ENCODE measurements around the gene RAB30.
"Not testable (repeated sequence)": the region's sequence is repeated elsewhere in the genome, so short reads cannot be mapped to it uniquely, and the experiment has no call there.

Gene RAB30

DNA sequence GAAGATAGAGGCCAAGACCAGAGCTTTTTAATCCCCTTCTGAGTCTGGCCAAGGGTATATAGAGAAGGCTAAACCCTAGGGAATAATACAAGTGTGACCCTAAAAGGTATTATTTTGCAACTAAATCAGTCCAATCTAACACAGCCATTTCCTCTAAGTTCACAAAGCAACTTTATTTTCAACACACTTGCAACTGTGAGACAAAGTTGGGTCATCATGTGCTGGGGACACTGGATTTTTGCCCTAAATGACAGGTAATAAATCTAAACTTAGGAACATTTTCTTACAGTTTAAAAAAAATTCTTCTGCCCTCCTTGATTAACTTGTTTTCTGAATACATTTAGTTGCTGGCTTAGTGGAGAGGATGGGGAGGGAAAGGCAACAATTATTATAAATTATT, 91.9 kb downstream of the RAB30 start:
- no peak for DNase-seq

DNA sequence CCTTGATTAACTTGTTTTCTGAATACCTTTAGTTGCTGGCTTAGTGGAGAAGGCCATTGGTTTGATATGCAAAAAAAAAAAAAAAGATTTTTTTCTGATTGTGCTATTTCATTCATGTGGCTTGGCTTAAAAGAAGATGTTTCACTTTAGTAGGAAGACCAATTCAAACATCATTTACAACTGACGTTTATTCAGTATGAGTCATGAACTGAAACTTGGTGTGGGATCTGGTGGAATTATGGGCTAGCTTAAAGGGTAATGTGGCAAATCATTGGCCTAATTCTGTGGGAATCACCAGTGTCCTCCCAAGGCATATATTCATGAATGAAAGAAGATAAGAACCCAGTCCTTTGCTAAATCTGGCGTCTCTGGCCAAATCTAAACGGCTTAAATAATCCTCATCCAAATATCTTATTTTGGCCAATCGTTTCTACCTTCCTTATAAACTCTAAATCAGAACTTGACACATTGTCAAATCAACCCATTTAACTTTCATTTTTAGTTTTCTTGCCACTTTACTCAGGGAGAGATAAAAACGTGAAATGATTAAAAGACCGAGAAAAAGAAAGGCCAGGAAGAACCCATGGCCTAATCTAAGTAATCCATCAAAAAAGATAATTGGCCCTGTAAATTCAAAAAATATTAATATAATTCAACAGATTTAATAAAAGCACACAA, 93.1 kb downstream of the RAB30 start:
- DNase-seq: no peak

DNA sequence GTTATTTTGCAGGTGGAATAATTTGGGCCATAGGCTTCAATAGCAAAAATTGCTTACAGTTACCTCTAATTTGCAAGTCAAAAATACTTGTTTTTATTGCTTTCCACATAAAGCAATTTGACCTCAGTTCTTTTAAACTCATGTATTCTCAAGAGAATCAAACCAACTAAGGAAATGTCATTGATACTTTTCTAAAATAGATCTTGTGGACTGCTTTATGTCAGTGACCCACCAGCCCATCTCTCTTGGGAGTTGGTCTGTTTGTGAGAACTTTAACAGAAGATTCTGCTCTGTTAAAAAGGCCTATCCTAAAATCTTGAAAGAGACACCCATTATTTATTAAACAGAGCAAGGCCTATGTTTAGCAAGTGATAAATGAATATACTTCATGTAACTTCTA, 94.9 kb downstream of the RAB30 start:
- no peak for DNase-seq

DNA sequence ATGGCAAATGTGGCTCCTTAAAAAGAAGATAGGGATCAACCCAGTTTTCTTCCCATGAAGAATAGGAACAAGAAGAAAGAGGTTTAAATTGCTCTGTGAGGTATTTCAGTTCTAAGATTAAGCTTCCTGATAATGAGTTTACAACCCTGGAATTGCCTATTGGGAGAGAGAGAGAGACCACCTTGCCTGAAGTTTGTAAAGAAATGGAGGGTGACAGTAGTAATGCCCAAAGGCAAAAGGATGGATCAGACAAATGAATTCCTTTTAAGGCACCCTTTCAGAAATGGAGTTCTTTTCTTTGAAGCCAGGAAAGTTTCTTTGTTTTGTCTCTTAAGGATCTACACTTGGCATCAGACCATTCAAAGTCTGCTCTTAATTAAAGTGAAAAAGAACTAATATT, 95.8 kb downstream of the RAB30 start:
- DNase-seq: no peak

DNA sequence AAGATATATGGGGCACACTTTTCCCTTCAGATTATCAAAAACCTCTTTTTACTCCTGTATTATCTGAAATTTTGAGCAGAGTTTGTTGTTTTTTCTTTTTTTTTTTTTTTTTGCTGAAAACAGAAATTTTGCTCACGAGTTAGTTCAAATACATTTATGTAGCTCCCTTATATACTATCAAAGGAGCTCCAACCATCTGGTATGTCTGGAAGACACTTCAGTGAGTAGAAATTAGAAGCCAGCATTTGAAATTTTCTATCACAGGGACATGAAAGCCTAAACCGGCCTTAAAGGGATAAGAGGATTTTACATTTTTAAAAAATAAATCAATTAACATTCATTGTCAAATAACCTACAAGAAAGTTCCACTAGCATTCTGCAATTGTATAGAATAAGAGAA, 96.8 kb downstream of the RAB30 start:
- DNase-seq: no peak

DNA sequence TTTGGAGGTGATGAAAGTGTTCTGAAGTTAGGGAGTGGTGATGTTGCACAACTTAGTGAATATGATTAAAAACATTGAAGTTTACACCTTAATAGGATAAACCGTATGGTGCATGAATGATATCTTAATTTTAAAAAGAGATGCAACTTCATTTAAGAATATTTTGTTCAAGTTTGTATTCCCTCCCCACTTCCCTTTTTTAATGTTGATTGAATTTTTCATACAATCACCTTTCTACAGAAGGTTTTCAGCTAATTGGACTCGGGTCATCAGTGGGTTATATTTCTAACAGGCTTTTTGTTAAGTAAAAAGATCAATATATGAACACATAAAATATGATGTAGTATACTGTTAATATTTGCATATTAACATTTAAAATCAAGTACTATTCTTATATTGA, 97.6 kb downstream of the RAB30 start:
- no peak for DNase-seq

DNA sequence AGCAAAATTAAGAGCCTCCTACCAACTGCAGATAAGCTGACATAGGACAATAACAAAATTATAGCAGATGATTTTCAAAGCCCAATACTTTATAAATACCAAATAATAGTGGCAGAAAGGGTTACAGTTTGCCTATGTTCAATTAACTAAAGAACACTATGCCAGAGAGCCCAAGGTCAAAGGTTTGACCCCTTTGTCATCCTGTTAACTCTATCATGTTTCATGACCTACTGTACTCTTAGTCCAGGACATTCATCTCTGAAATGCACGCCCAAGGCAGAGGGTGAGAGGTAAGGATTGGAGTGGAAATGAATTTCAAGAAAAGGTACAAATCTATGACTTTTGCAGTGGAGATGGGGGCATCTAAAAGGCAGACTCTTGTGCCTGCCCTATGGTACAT, 99.6 kb downstream of the RAB30 start:
- DNase-seq: no peak

DNA sequence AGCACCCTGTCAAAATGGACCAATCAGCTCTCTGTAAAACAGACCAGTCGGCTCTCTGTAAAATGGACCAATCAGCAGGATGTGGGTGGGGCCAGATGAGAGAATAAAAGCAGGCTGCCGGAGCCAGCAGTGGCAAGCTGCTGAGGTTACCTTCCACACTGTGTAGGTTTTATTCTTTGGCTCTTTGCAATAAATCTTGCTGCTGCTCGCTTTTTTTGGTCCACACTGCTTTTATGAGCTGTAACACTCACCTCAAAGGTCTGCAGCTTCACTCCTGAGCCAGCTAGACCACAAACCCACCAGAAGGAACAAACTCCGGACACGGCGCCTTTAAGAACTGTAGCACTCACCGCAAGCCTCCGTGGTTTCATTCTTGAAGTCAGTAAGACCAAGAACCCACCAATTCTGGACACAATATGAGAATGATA, 100.2 kb downstream of the RAB30 start:
- DNase-seq: peak; percentile 69

DNA sequence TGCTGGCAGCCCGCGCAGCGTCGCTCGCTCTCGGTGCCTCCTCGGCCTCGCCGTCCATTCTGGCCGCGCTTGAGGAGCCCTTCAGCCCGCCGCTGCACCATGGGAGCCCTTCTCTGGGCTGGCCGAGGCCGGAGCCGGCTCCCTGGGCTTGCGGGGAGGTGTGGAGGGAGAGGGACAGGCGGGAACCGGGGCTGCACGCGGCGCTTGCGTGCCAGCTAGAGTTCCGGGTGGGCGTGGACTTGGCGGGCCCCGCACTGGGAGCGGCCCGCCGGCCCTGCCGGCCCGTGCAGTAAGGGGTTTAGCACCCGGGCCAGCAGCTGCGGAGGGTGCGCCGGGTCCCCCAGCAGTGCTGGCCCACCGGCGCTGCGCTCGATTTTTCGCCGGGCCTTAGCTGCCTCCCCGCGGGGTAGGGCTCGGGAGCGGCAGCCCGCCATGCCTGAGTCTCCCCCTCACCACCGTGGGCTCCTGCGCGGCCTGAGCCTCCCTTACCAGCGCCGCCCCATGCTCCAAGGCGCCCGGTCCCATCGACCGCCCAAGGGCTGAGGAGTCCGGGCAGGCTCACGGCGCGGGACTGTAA, 101.1 kb downstream of the RAB30 start:
- DNase-seq: not testable (repeated sequence)

DNA sequence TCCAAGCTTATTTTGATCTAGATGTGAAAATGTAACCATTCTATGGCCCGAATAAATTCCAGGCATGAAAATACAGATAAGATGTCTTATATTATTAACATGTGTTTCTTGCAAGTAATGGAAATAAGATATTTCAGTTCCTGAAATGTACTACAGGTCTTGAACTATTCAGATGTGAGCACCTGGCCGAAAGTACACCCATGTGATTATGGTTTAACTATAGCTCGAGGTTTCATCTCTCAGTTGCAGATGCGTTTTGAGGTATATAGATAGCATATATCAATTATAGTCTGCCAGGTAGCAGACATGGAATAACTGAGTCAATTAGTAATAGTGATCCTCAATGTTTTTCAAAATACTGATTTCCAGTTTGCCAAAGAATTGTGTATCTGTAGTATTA, 101.9 kb downstream of the RAB30 start:
- no peak for DNase-seq

DNA sequence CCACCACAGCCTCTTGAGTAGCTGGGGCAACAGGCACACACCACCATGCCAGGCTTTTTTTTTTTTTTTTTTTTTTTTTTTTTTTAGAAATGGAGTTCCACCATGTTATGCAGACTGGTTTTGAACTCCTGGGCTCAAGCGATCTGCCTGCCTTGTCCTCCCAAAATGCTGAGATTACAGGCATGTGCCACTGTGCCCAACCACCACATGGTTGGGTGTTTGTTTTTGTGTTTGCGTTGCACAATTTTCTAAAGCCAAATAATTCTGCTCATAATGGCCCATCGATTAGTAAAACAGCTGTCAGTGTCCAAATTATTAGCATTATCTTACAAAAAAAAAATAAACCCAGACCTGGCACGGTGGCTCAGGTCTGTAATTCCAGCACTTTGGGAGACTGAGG, 104.3 kb downstream of the RAB30 start:
- DNase-seq: no peak

DNA sequence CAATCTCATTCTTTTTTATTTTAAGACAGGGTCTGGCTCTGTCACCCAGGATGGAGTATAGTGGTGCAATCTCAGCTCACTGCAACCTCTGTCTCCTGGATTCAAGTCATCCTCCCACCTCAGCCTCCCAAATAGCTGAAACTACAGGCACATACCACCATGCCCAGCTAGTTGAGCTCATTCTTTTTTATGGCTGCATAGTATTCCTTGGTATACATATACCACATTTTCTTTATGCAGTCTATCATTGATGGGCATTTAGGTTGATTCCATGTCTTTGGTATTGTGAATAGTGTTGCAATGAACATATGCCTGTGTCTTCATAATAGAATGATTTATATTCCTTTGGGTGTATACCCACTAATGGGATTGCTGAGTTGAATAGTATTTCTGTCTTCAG, 109.7 kb downstream of the RAB30 start:
- DNase-seq: not testable (repeated sequence)

DNA sequence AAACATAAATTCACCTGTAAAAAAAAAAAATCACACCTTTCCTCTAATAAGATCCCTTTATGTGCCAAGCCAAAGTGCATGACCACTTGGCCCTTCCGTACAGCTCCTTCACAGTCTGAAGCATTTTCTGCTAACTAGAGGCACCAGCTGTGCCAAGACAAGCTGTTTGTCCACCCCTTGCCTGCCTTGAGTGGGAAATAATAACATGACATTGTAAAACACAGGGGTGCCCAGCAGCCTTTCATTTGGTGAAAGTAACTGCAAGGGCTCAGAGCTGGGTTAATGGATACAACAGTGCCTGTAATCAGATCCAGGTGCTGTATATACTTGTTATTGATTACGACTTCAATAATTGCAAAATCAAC, 110.9 kb downstream of the RAB30 start:
- no peak for DNase-seq

DNA sequence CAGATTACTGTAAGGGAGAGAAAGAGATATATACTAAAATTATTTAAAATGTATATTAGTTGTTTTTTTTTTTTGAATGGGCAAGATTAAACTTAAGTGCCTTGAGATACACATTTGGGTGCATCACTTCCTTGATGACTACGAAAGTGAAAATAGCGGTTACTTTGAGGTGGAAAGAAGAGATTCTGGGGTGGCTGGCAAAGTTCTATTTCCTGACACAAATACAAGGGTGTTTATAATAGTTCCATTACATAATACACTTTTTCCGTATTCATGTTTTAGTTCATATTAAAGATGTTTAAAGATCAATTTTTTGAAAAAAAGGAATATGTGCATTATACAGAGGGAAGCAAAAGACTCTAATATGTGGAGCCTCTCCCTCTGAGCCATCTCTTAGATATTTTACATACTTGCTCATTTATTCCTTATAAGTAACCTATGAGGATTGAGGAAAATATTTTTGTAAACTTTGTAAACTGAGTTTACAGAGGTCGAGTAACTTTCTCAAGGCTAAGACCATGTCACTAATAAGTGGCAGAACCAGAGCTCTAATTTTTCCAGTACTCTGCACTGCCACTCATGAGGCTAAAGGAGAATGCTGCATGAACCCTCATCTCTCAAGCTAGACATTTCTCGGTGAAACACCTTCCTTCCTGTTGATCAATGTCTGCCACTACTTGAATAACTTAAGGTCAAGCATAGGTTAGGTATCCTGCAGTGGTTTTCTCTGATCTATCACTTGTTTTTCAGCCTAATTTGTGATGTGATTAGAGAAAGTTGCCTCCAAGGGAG, 111.5 kb downstream of the RAB30 start:
- DNase-seq: peak; percentile 47

DNA sequence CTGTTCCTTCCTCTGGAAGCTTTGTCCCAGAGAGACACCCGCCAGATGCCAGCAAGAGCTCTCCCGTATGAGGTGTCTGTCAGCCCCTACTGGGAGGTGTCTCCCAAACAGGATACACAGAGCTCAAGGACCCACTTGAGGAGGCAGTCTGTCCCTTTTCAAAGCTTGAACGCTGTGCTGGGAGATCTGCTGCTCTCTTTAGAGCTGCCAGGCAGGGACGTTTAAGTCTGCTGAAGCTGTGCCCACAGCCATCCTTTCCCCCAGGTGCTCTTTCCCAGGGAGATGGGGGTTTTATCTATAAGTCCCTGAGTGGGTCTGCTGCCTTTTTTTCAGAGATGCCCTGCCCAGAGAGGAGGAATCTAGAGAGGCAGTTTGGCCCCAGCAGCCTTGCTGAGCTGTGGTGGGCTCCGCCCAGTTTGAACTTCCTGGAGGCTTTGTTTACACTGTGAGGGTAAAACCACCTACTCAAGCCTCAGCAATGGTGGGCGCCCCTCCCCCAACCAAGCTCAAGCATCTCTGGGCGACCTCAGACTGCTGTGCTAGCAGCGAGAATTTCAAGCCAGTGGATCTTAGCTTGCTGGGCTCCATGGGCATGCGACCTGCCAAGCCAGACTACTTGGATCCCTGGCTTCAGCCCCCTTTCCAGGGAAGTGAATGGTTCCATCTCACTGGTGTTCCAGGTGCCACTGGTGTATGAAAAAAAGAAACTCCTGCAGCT, 115.8 kb downstream of the RAB30 start:
- peak; percentile 83 for DNase-seq

DNA sequence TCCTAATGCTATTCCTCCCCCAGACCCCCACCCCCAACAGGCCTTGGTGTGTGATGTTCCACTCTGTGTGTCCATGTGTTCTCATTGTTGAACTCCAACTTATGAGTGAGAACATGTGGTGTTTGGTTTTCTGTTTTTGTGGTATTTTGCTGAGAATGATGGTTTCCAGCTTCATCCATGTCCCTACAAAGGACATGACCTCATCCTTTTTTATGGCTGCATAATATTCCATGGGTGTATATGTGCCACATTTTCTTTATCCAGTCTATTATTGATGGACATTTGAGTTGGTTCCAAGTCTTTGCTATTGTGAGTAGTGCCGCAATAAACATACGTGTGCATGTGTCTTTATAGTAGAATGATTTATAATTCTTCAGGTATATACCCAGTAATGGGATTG, 121.2 kb downstream of the RAB30 start:
- DNase-seq: not testable (repeated sequence)

DNA sequence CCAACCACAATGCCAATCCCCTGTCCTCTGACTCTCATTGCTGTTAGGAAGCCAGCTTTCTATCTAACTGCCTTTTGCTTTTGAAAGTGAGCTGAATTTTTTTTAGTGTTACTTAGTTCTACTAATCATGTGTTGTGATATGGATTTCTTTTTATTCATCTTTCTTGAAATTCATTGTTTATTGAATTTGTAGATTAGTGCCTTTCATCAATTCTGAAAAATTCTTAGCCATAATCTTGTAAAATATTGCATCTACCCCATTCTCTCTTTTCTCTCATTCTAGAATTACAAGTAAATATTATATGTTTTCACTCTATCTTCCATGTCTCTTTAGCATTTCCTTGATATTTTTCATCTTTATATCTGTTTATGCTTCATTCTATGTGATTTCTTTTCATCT, 122.3 kb downstream of the RAB30 start:
- no peak for DNase-seq

DNA sequence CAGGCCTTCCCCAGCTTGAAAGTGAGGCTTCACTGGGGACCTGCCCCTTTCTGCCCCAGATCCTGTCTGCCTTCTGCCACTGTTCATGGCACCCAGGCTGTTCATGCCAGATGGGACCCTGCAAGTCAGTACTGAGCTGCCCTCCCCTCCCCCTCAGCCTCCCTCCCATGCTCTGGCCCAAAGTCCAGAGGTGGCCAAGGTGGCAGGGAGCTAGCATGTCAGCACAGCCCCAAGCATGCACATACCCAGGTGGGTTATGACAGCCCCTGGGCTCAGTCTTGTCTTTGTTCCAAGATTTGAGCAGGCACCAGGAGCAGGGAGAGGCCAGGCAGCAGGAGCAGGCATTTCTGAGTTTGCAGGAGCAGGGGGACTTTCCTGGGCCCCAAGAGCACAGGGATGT, 126.0 kb downstream of the RAB30 start:
- no peak for DNase-seq

DNA sequence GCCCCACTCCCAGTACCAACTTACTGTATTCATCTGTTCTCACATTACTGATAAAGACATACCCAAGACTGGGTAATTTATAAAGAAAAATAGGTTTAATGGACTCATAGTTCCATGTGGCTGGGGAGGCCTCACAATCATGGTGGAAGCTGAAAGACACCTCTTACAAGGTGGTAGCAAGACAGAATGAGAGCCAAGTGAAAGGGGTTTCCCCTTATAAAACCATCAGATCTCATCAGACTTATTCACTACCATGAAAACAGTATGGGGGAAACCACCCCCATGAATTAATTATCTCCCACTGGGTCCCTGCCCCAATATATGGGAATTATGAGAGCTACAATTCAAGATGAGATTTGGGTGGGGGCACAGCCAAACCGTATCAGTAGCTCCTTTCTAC, 126.7 kb downstream of the RAB30 start:
- not testable (repeated sequence) for DNase-seq

DNA sequence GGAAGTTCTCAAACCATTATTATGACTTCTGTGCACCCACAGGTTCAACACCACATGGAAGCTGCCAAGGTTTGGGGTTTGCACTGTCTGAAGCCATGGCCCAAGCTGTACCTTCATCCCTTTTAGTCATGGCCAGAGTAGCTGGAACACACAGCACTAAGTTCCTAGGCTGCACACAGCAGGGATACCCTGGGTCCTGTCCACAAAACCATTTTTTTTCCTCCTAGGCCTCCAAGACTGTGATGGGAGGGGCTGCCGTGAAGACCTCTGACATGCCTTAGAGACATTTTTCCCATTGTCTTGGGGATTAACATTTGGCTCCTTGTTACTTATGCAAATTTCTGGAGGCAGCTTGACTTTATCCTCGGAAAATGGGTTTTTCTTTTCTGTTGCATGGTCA, 127.5 kb downstream of the RAB30 start:
- DNase-seq: no peak

DNA sequence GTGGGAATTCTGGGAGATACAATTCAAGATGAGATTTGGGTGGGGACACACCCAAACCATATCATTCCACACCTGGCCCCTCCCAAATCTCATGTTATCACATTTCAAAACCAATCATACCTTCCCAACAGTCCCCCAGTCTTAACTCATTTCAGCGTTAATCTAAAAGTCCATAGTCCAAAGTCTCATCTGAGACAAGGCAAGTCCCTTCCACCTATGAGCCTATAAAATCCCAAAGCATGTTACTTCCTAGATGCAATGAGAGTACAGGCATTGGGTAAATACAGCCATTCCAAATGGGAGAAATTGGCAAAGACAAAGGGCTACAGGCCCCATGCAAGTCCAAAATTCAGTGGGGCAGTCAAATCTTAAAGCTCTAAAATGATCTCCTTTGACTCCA, 128.3 kb downstream of the RAB30 start:
- DNase-seq: not testable (repeated sequence)

DNA sequence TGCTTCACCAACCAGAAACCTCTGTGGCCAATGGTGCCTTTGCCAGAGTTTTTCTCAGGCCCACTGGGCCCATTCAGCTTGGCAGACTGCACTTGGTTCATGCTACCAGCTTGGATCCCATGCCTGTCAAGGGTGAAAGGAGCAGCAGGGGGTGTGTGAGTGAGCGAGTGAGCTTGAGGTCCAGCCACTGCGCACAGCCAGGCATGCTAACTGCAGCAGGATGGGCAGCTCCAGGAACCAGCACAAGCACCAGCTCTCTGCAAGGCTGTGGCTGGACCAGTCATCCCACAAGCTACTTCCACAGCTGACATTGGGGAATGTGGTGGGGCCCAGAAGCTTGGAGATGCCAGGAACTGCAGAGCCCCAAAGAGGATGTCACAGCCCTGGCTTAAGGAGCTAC, 129.3 kb downstream of the RAB30 start:
- DNase-seq: no peak

DNA sequence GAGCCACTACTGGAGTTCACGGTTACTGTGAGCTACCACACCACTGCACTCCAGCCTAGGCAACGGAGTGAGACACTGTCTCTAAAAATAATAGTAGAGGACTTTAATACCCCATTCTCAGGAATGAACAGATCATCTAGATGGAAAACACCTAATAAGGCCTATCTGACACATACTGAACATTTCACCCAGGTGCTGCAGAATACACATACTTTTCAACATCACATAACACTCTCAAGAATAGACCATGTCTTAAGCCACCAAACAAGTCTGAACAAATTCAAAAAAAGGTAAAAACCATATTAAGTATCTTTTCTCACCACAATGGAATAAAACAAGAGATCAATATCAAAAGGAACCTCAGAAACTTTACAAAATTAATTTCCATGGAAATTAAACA, 132.2 kb downstream of the RAB30 start:
- no peak for DNase-seq

DNA sequence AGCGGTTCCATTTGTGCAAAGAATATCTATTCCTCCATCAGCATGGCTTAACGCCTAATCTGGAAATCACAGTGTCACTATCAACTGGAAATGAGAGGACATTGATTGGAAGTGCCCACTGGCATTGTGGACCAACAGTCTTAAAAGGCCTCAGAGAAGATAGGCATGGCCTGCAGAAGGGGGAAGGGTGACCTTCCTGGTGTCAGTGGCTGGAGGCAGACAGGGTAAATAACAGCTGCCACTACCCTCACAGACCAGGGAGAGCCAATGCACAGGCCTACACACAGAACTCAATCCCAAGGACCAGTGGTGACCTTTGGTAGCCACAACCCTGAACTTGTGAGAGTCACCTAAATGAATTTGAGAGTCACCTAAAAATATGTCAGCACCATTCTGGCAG, 134.1 kb downstream of the RAB30 start:
- no peak for DNase-seq
